Trophoblast cell (in vitro differentiated cells and primary cell): ENCODE results near the gene KNOP1.
"Not testable (repeated sequence)": the region's sequence is repeated elsewhere in the genome, so short reads cannot be mapped to it uniquely, and the experiment has no call there.

Experiments used
- DNase-seq, 2 donors: peaks; one replicate each; pipeline ENCODE4 v3.0.0-alpha.2; 2016
- H2AFZ ChIP-seq: 2 replicates; pipeline ENCODE4 v1.6.1; 2013; ENCODE audit warnings: low read length, moderate library complexity, mild to moderate bottlenecking; ENCODE audit not compliant: insufficient read depth, poor library complexity
- H2AK5ac ChIP-seq: 2 replicates; pipeline ENCODE4 v1.6.1; 2013; ENCODE audit warnings: mild to moderate bottlenecking, low read length
- H2BK120ac ChIP-seq: 2 replicates; pipeline ENCODE4 v1.6.1; 2013; ENCODE audit warnings: low read length, mild to moderate bottlenecking, moderate library complexity; ENCODE audit not compliant: insufficient read depth, poor library complexity
- H2BK12ac ChIP-seq: 2 replicates; pipeline ENCODE4 v1.6.1; 2013; ENCODE audit warnings: mild to moderate bottlenecking, low read length, moderate library complexity
- H2BK5ac ChIP-seq: 2 replicates; pipeline ENCODE4 v1.6.1; 2013; ENCODE audit warnings: low read length, low read depth, moderate library complexity, mild to moderate bottlenecking; ENCODE audit not compliant: poor library complexity
- H3K14ac ChIP-seq: 2 replicates; pipeline ENCODE4 v1.6.1; 2013; ENCODE audit warnings: mild to moderate bottlenecking, low read length
- H3K18ac ChIP-seq: 2 replicates; pipeline ENCODE4 v1.6.1; 2013; ENCODE audit warnings: mild to moderate bottlenecking, low read length
- H3K23ac ChIP-seq: 2 replicates; pipeline ENCODE4 v1.6.1; 2013; ENCODE audit warnings: low read length
- H3K27ac ChIP-seq: 2 replicates; pipeline ENCODE4 v1.5.1; 2013; ENCODE audit warnings: low read depth, mild to moderate bottlenecking, inconsistent platforms, low read length, moderate library complexity
- H3K27me3 ChIP-seq: 2 replicates; pipeline ENCODE4 v1.6.1; 2013; ENCODE audit warnings: inconsistent platforms, mild to moderate bottlenecking, low read length, moderate library complexity; ENCODE audit not compliant: insufficient read depth
- H3K36me3 ChIP-seq, 2 experiments: 1 replicate in 1 of 2; 2 replicates in 1 of 2; pipeline ENCODE4 v1.6.1; 2013; ENCODE audit warnings: low read length in 2 of 2, mild to moderate bottlenecking in 2 of 2, moderate library complexity in 1 of 2; ENCODE audit not compliant: insufficient read depth in 2 of 2, control insufficient read depth in 1 of 2
- H3K4ac ChIP-seq: 2 replicates; pipeline ENCODE4 v1.6.1; 2013; ENCODE audit warnings: low read depth, mild to moderate bottlenecking, low read length, moderate library complexity
- H3K4me1 ChIP-seq, 2 experiments: 1 replicate in 1 of 2; 2 replicates in 1 of 2; pipeline ENCODE4 v1.6.1; 2013; ENCODE audit warnings: low read length in 2 of 2, mild to moderate bottlenecking in 2 of 2, moderate library complexity in 1 of 2; ENCODE audit not compliant: insufficient read depth in 2 of 2, control insufficient read depth in 1 of 2
- H3K4me2 ChIP-seq: 2 replicates; pipeline ENCODE4 v1.6.1; 2013; ENCODE audit warnings: inconsistent platforms, mild to moderate bottlenecking, low read length, moderate library complexity
- H3K4me3 ChIP-seq: 2 replicates; pipeline ENCODE4 v1.5.1; 2013; ENCODE audit warnings: mild to moderate bottlenecking, low read depth, low read length, inconsistent platforms
- H3K79me1 ChIP-seq: one replicate; pipeline ENCODE4 v1.6.1; 2013; ENCODE audit warnings: low read length
- H3K79me2 ChIP-seq: 2 replicates; pipeline ENCODE4 v1.6.1; 2013; ENCODE audit warnings: low read length, mild to moderate bottlenecking; ENCODE audit not compliant: control insufficient read depth, insufficient read depth, poor library complexity
- H3K9ac ChIP-seq: 2 replicates; pipeline ENCODE4 v1.6.1; 2013; ENCODE audit warnings: mild to moderate bottlenecking, low read length
- H3K9me3 ChIP-seq: 2 replicates; pipeline ENCODE4 v1.6.1; 2013; ENCODE audit warnings: low read depth, mild to moderate bottlenecking, control low read depth, inconsistent platforms, low read length; ENCODE audit not compliant: insufficient read depth
- H4K12ac ChIP-seq: 2 replicates; pipeline ENCODE4 v1.6.1; 2013; ENCODE audit warnings: low read depth, mild to moderate bottlenecking, low read length, moderate library complexity
- H4K8ac ChIP-seq: 2 replicates; pipeline ENCODE4 v1.6.1; 2013; ENCODE audit warnings: low read depth, mild to moderate bottlenecking, low read length, moderate library complexity
- H4K91ac ChIP-seq: one replicate; pipeline ENCODE4 v1.6.1; 2013; ENCODE audit warnings: low read depth, mild to moderate bottlenecking, low read length, moderate library complexity
- WGBS: extraction: QIAGEN DNeasy Blood & Tissue Kit; methylation state at CpG from one replicate; pipeline ENCODE4 v1.1.7; 2013; ENCODE audit warnings: missing lambda C conversion rate; ENCODE audit not compliant: insufficient read length, insufficient coverage; ENCODE audit errors: extremely low coverage; 5-methylcytosine and 5-hydroxymethylcytosine counted together

KNOP1 gene

DNA sequence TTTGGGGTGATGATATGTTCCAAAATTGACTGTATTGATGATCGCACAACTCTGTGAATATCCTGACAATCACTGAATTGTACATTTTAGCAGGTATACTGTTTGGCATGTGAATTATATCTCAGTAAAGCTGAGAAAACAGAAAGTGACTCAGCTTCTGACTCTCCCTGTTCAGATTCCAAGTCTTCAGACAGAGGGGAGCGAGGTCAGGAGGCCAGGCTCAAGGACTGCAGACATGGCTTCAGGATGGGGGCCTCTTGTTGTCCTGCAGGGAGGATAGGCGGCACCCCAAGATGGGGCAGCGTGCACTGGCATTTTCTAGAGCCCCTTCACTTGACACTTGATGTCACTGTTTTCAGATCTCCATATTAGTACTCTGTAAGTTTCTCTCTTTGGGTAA, 45.6 kb downstream of the KNOP1 start:
- no peak overlapping the region for H3K9ac ChIP-seq
- no peak overlapping the region for H2BK12ac ChIP-seq
- no peak overlapping the region for H3K4ac ChIP-seq
- no peak overlapping the region for H3K23ac ChIP-seq
- no peak overlapping the region for H3K27ac ChIP-seq
- no peak overlapping the region for H3K14ac ChIP-seq
- no peak overlapping the region for H4K8ac ChIP-seq
- no peak overlapping the region for H3K4me2 ChIP-seq
- WGBS, result no CpG with 5 or more reads among the region's 4 CpGs
- no peaks in the 10 kb centered on the region for H3K9me3 ChIP-seq
- H3K18ac ChIP-seq, result no peak overlapping the region
- H3K36me3 ChIP-seq, result peaks cover 2 to 12% of the 10 kb centered on the region in 2 experiments
- no peaks in the 10 kb centered on the region for H3K4me1 ChIP-seq
- H2BK120ac ChIP-seq, result no peak overlapping the region
- no peak overlapping the region for H2AK5ac ChIP-seq
- no peak overlapping the region for H4K91ac ChIP-seq
- no peak overlapping the region for H2AFZ ChIP-seq
- H3K79me1 ChIP-seq, result no peaks in the 10 kb centered on the region
- no peaks in the 10 kb centered on the region for H3K27me3 ChIP-seq
- DNase-seq, result no peak
- H3K4me3 ChIP-seq, result no peak overlapping the region
- H3K79me2 ChIP-seq, result no peaks in the 10 kb centered on the region
- H2BK5ac ChIP-seq, result no peak overlapping the region
- no peak overlapping the region for H4K12ac ChIP-seq

DNA sequence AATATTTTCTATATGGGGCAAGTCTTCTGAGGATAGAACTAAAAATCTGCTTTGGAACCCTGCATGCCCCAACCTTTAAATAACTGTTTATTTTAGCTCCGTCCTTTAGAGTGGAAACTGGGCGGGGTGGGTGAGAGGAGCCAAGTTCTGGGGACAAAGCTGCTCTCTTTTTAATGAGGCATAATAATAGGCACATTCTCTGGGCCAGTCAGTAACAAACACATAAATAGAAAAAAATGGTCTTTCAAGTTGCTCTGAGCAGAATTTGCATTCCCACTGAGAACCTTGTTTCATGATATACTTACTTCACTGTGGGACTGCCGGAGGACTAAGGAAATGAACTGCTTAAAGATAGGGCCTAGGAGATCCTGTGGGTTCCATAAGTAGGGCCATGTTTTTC, 51.5 kb downstream of the KNOP1 start:
- Histone ChIP-seq H3K18ac (no peak overlapping the region), H2BK120ac (no peak overlapping the region), H3K9ac (no peak overlapping the region), H3K79me1 (no peaks in the 10 kb centered on the region), H3K27me3 (no peaks in the 10 kb centered on the region), H3K23ac (no peak overlapping the region), H2BK5ac (no peak overlapping the region), H3K14ac (no peak overlapping the region), H4K8ac (no peak overlapping the region), H3K36me3 (peaks cover 4 to 8% of the 10 kb centered on the region in 2 experiments), H4K91ac (no peak overlapping the region), H3K4me1 (no peaks in the 10 kb centered on the region), H4K12ac (no peak overlapping the region), H3K9me3 (no peaks in the 10 kb centered on the region), H3K79me2 (no peaks in the 10 kb centered on the region), H3K27ac (no peak overlapping the region), H2AK5ac (no peak overlapping the region), H3K4me2 (no peak overlapping the region), H3K4ac (no peak overlapping the region), H3K4me3 (no peak overlapping the region), H2BK12ac (no peak overlapping the region), H2AFZ (no peak overlapping the region)
- no CpG with 5 or more reads among the region's 3 CpGs for WGBS
- DNase-seq, result no peak

DNA sequence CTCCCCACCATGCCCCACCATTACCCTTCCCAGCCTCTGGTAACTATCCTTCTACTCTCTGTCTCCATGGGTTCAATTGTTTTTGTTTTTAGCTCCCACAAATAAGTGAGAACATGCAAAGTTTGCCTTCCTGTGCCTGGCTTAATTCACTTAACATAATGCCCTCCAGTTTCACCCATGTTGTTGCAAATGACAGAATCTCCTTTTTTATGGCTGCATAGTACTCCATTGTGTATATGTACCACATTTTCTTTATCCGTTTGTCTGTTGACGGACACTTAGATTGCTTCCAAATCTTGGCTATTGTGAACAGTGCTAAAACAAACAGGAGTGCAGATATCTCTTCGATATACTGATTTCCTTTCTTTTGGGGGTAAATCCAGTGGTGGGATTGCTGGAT, 52.7 kb downstream of the KNOP1 start:
- H3K23ac ChIP-seq, H3K36me3 ChIP-seq, H3K79me1 ChIP-seq, H3K27ac ChIP-seq, H2BK120ac ChIP-seq, H2AFZ ChIP-seq, H3K27me3 ChIP-seq, H2BK12ac ChIP-seq, H3K79me2 ChIP-seq, H2BK5ac ChIP-seq, H4K12ac ChIP-seq, H3K9me3 ChIP-seq, H4K91ac ChIP-seq, H3K14ac ChIP-seq, H3K4me2 ChIP-seq, H2AK5ac ChIP-seq, H3K9ac ChIP-seq, H3K4me1 ChIP-seq, H3K4ac ChIP-seq, H4K8ac ChIP-seq, H3K4me3 ChIP-seq, H3K18ac ChIP-seq, DNase-seq: not testable (repeated sequence)
- WGBS, result no CpG with 5 or more reads among the region's 3 CpGs

DNA sequence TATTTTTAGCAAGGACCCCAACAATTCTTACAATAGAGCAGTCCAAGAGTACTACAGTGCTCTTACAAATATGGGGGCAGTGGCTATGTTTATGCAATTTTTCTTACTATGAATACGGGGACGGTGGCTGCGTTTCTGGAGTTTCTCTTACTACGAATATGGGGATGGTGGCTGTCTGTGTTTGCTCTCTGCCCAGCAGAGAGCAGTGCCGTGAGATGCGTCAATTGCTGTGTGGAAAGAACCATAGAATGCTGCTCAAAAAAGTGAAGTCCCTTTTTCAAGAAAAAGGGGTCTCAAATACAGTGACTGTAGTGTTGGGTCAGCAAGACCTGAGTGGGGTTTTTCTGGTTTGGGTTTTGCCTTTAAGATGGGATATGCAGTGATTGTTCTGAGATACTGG, 53.9 kb downstream of the KNOP1 start:
- no peak overlapping the region for H3K4ac ChIP-seq
- H4K12ac ChIP-seq, result no peak overlapping the region
- H2AK5ac ChIP-seq, result no peak overlapping the region
- no peak overlapping the region for H3K18ac ChIP-seq
- H3K9me3 ChIP-seq, result no peaks in the 10 kb centered on the region
- H2BK12ac ChIP-seq, result no peak overlapping the region
- H4K8ac ChIP-seq, result no peak overlapping the region
- H4K91ac ChIP-seq, result no peak overlapping the region
- H3K27ac ChIP-seq, result no peak overlapping the region
- no peak overlapping the region for H3K4me3 ChIP-seq
- no peaks in the 10 kb centered on the region for H3K79me2 ChIP-seq
- H2AFZ ChIP-seq, result no peak overlapping the region
- H3K4me1 ChIP-seq, result no peaks in the 10 kb centered on the region
- no peak overlapping the region for H3K9ac ChIP-seq
- no peaks in the 10 kb centered on the region for H3K27me3 ChIP-seq
- peaks cover 5 to 6% of the 10 kb centered on the region in 2 experiments for H3K36me3 ChIP-seq
- H3K14ac ChIP-seq, result no peak overlapping the region
- H2BK120ac ChIP-seq, result no peak overlapping the region
- H2BK5ac ChIP-seq, result no peak overlapping the region
- H3K4me2 ChIP-seq, result no peak overlapping the region
- no peak for DNase-seq
- no peaks in the 10 kb centered on the region for H3K79me1 ChIP-seq
- H3K23ac ChIP-seq, result no peak overlapping the region
- no CpG with 5 or more reads among the region's 6 CpGs for WGBS
